Activated CD8-positive, alpha-beta memory T cell treated with anti-CD3 and anti-CD28 coated beads for 24 hours (primary cell): ENCODE data around the gene ASGR2.

ENCODE experiments used
- DNase-seq: peaks from one replicate; pipeline ENCODE4 v3.0.0-alpha.2; 2020

The ASGR2 gene

DNA sequence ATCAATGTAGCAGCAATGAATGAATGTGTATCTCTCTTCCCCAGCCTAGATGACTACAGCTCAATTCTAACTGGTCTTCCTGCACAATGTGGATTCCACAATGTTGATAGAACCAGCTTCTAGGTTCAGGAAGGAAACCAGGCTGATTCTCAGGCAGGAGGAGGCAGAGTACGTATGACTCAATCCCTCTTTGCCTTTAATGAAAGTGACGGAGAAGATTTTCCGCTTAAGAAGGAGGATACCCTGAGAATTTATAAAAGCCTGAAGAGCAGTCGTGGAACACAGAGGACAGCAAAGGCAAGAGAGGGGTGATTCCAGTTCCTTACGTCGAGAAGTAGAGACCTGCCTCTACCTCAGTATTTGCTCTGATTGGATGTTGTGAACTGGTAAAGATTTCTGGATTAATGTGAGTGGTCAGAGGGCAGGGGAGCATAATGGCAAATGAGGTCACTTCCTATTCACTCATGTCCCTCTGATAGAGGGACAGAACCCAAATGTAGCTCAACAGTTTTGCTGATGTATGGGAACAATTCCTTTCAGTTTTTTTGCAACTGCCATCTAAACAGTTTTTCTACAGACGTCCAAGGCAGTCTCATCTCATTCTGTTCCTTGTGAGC is 55.7 kb downstream of the ASGR2 start:
- DNase-seq: no peak

GRCh38 chr17:7056386-7056785 is 58.2 kb downstream of the ASGR2 start:
- DNase-seq: no peak
